Smooth muscle cell (in vitro differentiated cells): ENCODE results near the gene LGALS13. TPM values are rescaled to one million over a fixed set of nuclear protein-coding genes. Genes with fewer than 3 reads are reported as not detected.

Experiments used
- DNase-seq: peaks from one replicate; lab custom pipeline; 2025; ENCODE audit not compliant: unreplicated experiment; lab: John Stamatoyannopoulos, UW
- H2AFZ ChIP-seq: fragments of 200-600 bp; sonication (generic); 2 replicates; pipeline ENCODE4 v1.6.0; 2016; ENCODE audit warnings: antibody characterized with exemption, low read depth, mild to moderate bottlenecking
- H3F3A ChIP-seq: fragments of 200-600 bp; sonication (generic); 2 replicates; pipeline ENCODE4 v1.6.0; 2017; ENCODE audit warnings: antibody characterized with exemption, low read depth
- H3K27ac ChIP-seq: fragments of 200-600 bp; sonication (generic); 2 replicates; pipeline ENCODE4 v1.5.1; 2016; ENCODE audit warnings: low read depth, mild to moderate bottlenecking
- H3K27me3 ChIP-seq: fragments of 200-600 bp; sonication (generic); 2 replicates; pipeline ENCODE4 v1.6.1; 2016; ENCODE audit warnings: low read depth, mild to moderate bottlenecking
- H3K36me3 ChIP-seq: fragments of 200-600 bp; sonication (generic); 2 replicates; pipeline ENCODE4 v1.5.1; 2016; ENCODE audit warnings: low read depth
- H3K4me1 ChIP-seq: fragments of 200-600 bp; sonication (generic); 2 replicates; pipeline ENCODE4 v1.5.1; 2016; ENCODE audit warnings: low read depth
- H3K4me2 ChIP-seq: fragments of 200-600 bp; sonication (generic); 2 replicates; pipeline ENCODE4 v1.6.0; 2016; ENCODE audit warnings: mild to moderate bottlenecking
- H3K4me3 ChIP-seq: fragments of 200-600 bp; sonication (generic); 2 replicates; pipeline ENCODE4 v1.5.1; 2016; ENCODE audit warnings: mild to moderate bottlenecking
- H3K79me2 ChIP-seq: fragments of 200-600 bp; sonication (generic); 2 replicates; pipeline ENCODE4 v1.6.0; 2016; ENCODE audit warnings: low read depth, mild to moderate bottlenecking
- H3K9ac ChIP-seq: fragments of 200-600 bp; sonication (generic); 2 replicates; pipeline ENCODE4 v1.6.0; 2016; ENCODE audit warnings: low read depth
- H3K9me3 ChIP-seq: fragments of 200-600 bp; sonication (generic); replicated peaks from 2 replicates; pipeline ENCODE4 v1.5.1; 2016; ENCODE audit warnings: low read depth
- H4K20me1 ChIP-seq: fragments of 200-600 bp; sonication (generic); 2 replicates; pipeline ENCODE4 v1.6.0; 2016; ENCODE audit warnings: low read depth
- WGBS: methylation state at CpG from one replicate; pipeline ENCODE4 v1.1.7; 2016; ENCODE audit warnings: low lambda C conversion rate; 5-methylcytosine and 5-hydroxymethylcytosine counted together
- polyA plus RNA-seq: library from polyadenylated mRNA; unstranded; fragments of >200 nt; fragmentation: Nextera tagmentation; extraction: Ambion mirVana; gene quantifications from 2 replicates; pipeline ENCODE4 v1.2.1, GENCODE V29; 2016
- total RNA-seq: library from RNA; depleted of rRNA; stranded (reverse); fragments of >200 nt; gene quantifications from 2 replicates; pipeline ENCODE4 v1.2.3, GENCODE V29; 2014
- TF ChIP-seq, protein P1 (sequence below): fragments of 200-600 bp; sonication (generic); IDR thresholded peaks from 2 replicates; pipeline ENCODE4 v1.5.1; 2017; ENCODE audit warnings: borderline replicate concordance, mild to moderate bottlenecking, antibody characterized with exemption; ENCODE audit not compliant: insufficient read depth, poor library complexity, severe bottlenecking

LGALS13 gene
- total and polyA plus RNA-seq, 2 experiments from 2014 or later: not detected

DNA sequence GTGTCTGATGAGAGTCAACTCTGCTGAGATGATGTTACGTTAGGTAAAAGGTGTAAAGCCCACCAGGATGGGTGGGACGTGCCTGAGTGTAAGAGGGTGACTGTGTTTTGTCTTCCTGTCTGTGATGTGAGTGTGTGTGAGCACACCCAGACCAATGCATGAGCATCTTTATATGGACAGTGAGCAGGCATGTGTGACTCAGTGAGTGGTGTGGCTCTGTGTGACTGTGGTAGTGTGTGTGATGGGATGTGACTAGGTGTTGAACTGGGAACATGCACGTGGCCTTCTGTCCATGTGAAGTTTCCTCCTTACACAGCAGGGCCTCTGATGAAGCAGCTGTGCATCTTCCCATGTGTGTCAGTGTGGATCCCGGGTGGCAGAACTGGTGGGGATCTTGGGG, 35.6 kb downstream of the LGALS13 start:
- WGBS: 78% methylated on average over 4 of the region's 4 CpGs

DNA sequence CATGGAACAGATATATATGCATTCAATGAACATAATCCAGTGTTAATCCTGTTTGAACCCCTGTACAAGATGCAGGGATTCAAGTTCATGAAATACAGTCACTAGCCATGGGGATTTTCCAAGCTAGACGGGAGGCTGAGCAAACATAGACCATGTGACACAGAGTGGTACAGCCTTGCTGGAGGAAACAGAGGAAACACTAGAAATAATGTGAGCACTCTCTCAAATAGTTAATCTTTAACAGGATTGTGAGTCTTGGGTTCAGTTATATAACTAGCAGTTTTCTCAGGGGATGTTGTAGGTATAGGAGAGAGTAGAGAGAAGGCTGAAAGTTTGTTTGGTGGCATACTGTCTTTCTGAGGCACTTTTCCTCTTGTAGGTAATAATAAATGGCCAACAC, 39.4 kb downstream of the LGALS13 start:
- WGBS: 46% methylated on average over 1 of the region's 1 CpG
- H3K27ac ChIP-seq: no peak overlapping the region
- no peak for DNase-seq

More for the DNA sequence above, 35.6 kb downstream of the LGALS13 start:
- Histone ChIP-seq H3F3A (no peaks in the 10 kb centered on the region), H3K9me3 (no peaks in the 10 kb centered on the region), H3K79me2 (no peaks in the 10 kb centered on the region), H3K27me3 (no peaks in the 10 kb centered on the region), H3K36me3 (no peaks in the 10 kb centered on the region), H3K4me3 (no peak overlapping the region), H3K4me2 (no peak overlapping the region), H3K9ac (no peak overlapping the region), H2AFZ (no peak overlapping the region), H3K4me1 (no peaks in the 10 kb centered on the region), H3K27ac (no peak overlapping the region), H4K20me1 (no peaks in the 10 kb centered on the region)
- TF ChIP-seq, protein P1, sequence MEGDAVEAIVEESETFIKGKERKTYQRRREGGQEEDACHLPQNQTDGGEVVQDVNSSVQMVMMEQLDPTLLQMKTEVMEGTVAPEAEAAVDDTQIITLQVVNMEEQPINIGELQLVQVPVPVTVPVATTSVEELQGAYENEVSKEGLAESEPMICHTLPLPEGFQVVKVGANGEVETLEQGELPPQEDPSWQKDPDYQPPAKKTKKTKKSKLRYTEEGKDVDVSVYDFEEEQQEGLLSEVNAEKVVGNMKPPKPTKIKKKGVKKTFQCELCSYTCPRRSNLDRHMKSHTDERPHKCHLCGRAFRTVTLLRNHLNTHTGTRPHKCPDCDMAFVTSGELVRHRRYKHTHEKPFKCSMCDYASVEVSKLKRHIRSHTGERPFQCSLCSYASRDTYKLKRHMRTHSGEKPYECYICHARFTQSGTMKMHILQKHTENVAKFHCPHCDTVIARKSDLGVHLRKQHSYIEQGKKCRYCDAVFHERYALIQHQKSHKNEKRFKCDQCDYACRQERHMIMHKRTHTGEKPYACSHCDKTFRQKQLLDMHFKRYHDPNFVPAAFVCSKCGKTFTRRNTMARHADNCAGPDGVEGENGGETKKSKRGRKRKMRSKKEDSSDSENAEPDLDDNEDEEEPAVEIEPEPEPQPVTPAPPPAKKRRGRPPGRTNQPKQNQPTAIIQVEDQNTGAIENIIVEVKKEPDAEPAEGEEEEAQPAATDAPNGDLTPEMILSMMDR: no peak
- DNase-seq: no peak

DNA sequence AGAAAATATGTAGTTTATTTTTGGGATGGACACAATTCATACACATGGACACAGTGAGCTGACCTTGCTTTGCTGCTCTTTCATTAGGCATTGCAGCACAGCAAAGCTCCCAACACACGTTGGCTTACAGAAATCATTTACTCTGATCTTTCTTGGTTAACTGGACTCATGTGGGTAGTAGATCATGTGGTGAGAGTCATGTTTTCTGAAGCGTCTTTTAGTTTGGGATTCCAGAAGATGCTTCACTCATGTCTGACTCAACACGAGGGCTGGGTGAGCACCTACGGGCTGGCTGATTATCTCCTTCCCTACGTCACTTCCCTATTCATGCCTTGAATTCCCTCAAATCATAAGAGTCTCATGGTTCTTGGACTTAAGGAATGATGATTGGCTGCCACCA, 41.3 kb downstream of the LGALS13 start:
- WGBS: 69% methylated on average over 5 of the region's 5 CpGs
- H3K27me3 ChIP-seq: no peaks in the 10 kb centered on the region
- H3K4me1 ChIP-seq: no peaks in the 10 kb centered on the region
- TF ChIP-seq, protein P1: no peak
- no peak overlapping the region for H3K27ac ChIP-seq
- no peak overlapping the region for H3K9ac ChIP-seq
- H2AFZ ChIP-seq: no peak overlapping the region
- no peak for DNase-seq
- no peak overlapping the region for H3K4me3 ChIP-seq
- no peak overlapping the region for H3K4me2 ChIP-seq
- H3F3A ChIP-seq: no peaks in the 10 kb centered on the region
- no peaks in the 10 kb centered on the region for H3K9me3 ChIP-seq
- no peaks in the 10 kb centered on the region for H4K20me1 ChIP-seq
- H3K79me2 ChIP-seq: no peaks in the 10 kb centered on the region
- no peaks in the 10 kb centered on the region for H3K36me3 ChIP-seq

More for the DNA sequence above, 39.4 kb downstream of the LGALS13 start:
- H3K4me2 ChIP-seq: no peak overlapping the region
- no peaks in the 10 kb centered on the region for H3F3A ChIP-seq
- TF ChIP-seq, protein P1: no peak
- no peaks in the 10 kb centered on the region for H4K20me1 ChIP-seq
- no peak overlapping the region for H3K9ac ChIP-seq
- no peaks in the 10 kb centered on the region for H3K9me3 ChIP-seq
- H3K79me2 ChIP-seq: no peaks in the 10 kb centered on the region
- H2AFZ ChIP-seq: no peak overlapping the region
- H3K4me1 ChIP-seq: no peaks in the 10 kb centered on the region
- H3K4me3 ChIP-seq: no peak overlapping the region
- H3K36me3 ChIP-seq: no peaks in the 10 kb centered on the region
- H3K27me3 ChIP-seq: no peaks in the 10 kb centered on the region

DNA sequence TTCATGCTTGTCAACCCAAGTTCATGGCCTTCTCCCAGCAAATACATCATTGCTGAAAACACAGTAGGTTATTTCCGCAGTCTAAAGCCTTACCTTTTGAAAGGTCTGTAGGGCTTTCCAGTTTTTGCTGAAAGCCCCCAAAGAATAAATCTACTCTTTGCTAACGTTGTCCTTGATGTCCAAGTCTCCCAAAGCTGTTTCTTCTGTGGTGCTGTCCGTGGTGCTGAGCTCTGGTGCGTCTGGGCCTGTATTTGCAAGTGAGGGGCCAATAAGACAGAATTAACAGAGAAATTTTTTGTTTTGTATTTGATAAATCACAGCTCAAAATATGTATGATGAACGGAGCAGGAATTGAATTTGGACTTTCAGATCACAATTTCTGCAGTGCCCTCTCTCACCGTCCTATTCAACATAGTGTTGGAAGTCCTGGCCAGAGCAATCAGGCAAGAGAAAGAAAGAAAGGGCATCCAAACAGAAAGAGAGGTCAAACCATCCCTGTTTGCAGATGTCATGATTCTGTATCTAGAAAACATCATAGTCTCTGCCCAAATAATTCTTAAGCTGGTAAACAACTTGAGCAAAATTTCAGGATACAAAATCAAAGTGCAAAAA, 43.6 kb downstream of the LGALS13 start:
- DNase-seq: no peak

More for the DNA sequence above, 43.6 kb downstream of the LGALS13 start:
- Histone ChIP-seq H2AFZ (no peak overlapping the region), H3K79me2 (no peaks in the 10 kb centered on the region), H3K9me3 (no peaks in the 10 kb centered on the region), H3K36me3 (no peaks in the 10 kb centered on the region), H3K27ac (no peak overlapping the region), H3K4me3 (no peak overlapping the region), H3K27me3 (no peaks in the 10 kb centered on the region), H3K4me1 (no peaks in the 10 kb centered on the region), H3K9ac (no peak overlapping the region), H3F3A (no peaks in the 10 kb centered on the region), H4K20me1 (no peaks in the 10 kb centered on the region), H3K4me2 (no peak overlapping the region)
- TF ChIP-seq, protein P1: no peak
- WGBS: 34% methylated on average over 6 of the region's 6 CpGs
